Measurements from ENCODE around the gene TMEM232.

The TMEM232 gene

DNA sequence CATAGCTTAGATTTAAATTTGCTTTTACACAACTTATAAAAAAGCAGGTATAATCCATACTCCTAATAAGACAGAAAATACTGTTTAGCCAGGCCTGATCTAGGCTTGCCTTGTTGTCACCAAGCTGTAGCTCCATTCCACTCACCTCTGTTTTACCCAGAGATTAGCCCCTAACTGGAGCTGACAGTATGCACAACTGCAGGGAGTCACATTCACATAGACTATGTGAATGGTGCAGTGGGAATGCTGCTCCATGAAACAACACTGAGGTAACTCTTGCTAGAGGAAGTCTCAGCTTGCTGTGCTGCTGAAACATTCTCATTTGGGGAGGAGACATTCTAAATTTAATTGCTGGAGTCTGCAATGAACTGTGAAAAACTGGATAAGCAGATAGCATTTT lies 209.1 kb downstream of the TMEM232 start:
- no peak for DNase-seq (ENCODE audit: low read depth)

GRCh38 chr5:110514030-110514429 lies 212.4 kb downstream of the TMEM232 start:
- no peak for DNase-seq (ENCODE audit: low read depth)

DNA sequence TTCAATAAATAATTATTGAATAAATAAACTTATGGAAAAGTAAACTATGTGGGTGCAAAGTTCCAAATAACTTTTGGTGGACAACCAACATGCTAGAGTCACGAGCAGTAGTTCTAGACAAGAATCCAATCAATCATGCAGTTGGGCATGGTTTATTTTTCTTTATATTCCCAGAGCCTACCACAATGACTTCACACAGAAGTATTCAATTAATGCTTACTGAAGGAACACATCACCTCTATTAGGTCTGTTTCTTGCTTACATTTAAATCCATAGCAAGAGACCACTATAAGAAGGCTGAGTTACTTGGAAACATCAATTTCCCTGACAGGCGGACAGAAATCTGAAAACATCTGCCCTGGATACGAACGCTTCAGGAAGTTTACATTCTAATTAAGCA lies 214.2 kb downstream of the TMEM232 start:
- no peak for DNase-seq (ENCODE audit: low read depth)

DNA sequence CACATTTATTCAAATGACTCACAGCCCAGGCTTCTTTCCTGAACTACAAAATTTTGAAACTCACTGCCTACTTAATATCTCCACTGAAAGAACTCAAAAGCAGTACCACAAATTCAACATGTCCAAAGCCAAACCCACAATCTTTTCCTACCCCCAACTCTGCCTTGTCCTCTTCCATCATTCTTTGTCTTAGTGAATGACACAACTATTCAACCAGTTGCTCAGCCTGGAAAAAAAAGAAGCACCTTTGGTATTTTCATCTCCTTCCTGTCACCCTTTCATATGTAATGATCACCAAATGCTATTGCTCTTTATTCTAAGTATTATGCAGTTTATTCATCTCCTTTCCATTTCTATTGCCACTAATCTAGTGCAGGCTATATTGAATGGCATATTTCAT lies 216.3 kb downstream of the TMEM232 start:
- no peak for DNase-seq (ENCODE audit: low read depth)

- no peak for DNase-seq (ENCODE audit: low read depth)
These were observed 218.5 kb downstream of the TMEM232 start for GRCh38 chr5:110507972-110508371.

DNA sequence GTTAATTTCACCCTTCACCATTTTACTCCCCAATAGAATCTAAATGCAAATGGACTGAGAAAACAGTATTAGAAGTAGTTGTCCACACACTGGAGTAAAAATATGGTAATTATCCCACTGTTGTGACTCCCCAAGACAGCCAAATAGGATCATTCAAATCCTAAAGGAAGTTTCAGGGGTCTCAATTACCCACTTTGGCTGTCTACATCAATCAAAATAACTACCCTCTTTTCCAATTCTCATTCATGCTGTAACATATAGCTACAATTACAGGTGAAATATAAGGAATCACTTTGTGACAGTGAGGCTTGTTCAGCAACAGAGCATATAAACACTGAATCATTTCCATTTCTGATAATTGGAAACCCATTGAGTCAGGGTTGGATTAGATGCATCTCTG lies 220.1 kb downstream of the TMEM232 start:
- DNase-seq (ENCODE audit: low read depth), result no peak

DNA sequence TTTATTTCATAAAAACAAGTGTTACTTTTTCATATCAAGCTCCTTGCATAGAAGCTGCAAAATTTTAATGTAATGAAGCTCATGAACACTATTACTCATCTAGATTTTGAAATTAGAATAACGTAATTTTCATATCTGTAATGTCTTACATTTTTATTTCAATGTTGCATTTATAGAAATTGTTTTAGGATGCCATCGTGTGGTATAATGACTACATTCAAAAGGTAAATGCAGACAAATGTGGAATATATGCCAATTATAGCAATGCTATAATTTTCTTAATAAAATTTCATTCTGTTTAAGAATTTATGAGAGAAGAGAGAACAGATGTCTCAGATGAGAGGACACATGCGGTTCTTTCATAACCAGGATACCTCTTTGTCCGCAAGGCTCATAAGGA lies 230.2 kb downstream of the TMEM232 start:
- no peak for DNase-seq (ENCODE audit: low read depth)

- no peak for DNase-seq (ENCODE audit: low read depth)
These were observed 234.0 kb downstream of the TMEM232 start for GRCh38 chr5:110492446-110492845.

GRCh38 chr5:110478895-110479294 lies 247.6 kb downstream of the TMEM232 start:
- DNase-seq (ENCODE audit: low read depth), result peak; percentile 80

- no peak for DNase-seq (ENCODE audit: low read depth)
These were observed 248.6 kb downstream of the TMEM232 start for GRCh38 chr5:110477911-110478310.

- no peak for DNase-seq (ENCODE audit: low read depth)
These were observed 250.3 kb downstream of the TMEM232 start for GRCh38 chr5:110476164-110476563.

GRCh38 chr5:110475529-110475928 lies 250.9 kb downstream of the TMEM232 start:
- no peak for DNase-seq (ENCODE audit: low read depth)

GRCh38 chr5:110469486-110469885 lies 257.0 kb downstream of the TMEM232 start:
- no peak for DNase-seq (ENCODE audit: low read depth)

GRCh38 chr5:110463106-110463505 lies 263.4 kb downstream of the TMEM232 start:
- peak; percentile 4 for DNase-seq (ENCODE audit: low read depth)

- no peak for DNase-seq (ENCODE audit: low read depth)
These were observed 265.6 kb downstream of the TMEM232 start for GRCh38 chr5:110460837-110461236.

DNA sequence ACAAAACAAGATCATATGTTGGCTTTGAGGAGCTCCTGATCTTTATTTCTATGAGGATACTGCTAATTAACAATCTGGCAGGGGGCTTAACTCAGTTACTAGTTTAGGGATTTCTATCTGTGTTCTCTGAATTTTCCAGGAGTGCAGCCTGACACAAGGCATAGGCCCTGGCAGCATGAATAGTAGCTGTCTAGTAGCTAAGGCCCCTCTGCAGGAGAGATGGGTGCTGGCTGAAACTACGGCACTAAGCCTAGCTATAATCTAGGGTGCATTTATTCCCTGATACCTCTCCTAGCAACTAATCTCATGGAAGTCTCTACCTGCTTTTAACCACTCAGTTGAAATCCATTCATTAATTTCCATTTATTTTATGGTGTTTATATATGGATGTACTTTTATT lies 268.2 kb downstream of the TMEM232 start:
- DNase-seq (ENCODE audit: low read depth), result no peak

- no peak for DNase-seq (ENCODE audit: low read depth)
These were observed 283.6 kb downstream of the TMEM232 start for GRCh38 chr5:110442856-110443255.

GRCh38 chr5:110441035-110441434 lies 285.4 kb downstream of the TMEM232 start:
- peak; percentile 19 for DNase-seq (ENCODE audit: low read depth)

DNA sequence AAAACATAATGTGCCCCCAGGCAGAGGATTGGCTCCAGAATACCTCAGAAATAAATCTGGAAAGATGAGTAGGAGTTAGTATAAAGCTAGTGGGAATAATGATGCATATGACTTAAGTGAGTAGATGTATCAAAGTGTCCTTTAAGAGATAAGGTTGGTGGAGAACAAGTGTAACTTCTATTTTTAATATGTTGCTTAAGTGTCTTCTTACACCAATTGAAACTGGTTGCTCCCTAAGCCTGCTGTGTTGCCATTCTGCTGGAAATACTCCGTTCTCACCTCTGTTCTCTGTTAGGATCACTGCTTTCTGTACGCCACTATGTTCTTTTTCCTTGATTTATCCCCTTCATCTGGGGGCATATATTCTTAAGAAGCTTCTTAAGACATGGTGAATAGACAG lies 286.4 kb downstream of the TMEM232 start:
- DNase-seq (ENCODE audit: low read depth), result no peak

- DNase-seq (ENCODE audit: low read depth), result no peak
These were observed 287.2 kb downstream of the TMEM232 start for GRCh38 chr5:110439296-110439695.

DNA sequence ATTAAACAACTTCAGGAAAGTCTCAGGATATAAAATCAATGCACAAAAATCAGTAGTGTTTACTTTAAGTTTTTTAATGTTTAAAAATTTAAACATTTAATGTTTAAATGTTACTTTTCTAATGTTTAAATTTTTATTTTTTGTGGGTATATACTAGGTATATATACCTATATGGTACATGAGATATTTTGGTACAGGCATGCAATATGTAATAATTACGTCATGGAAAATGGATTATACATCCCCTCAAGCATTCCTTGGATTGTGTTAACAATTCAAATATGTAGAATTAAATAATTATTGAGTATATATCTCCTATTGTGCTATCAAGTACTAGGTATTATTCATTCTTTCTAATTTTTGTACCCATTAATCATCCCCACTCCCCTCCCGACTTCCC lies 291.3 kb downstream of the TMEM232 start:
- no peak for DNase-seq (ENCODE audit: low read depth)

- no peak for DNase-seq (ENCODE audit: low read depth)
These were observed 294.9 kb downstream of the TMEM232 start for GRCh38 chr5:110431603-110432002.

GRCh38 chr5:110414360-110414759 lies 312.1 kb downstream of the TMEM232 start:
- peak; percentile 14 for DNase-seq (ENCODE audit: low read depth)

GRCh38 chr5:110413856-110414255 lies 312.6 kb downstream of the TMEM232 start:
- DNase-seq (ENCODE audit: low read depth), result no peak

GRCh38 chr5:110409571-110409970 lies 316.9 kb downstream of the TMEM232 start:
- no peak for DNase-seq (ENCODE audit: low read depth)

Data from GM04504 (cell line).